ENCODE results near the gene TICAM2. TPM values are rescaled to one million over a fixed set of nuclear protein-coding genes. Genes with fewer than 3 reads are reported as not detected.

The TICAM2 gene
- total and polyA plus RNA-seq, 2 experiments from 2014 or later, result 2.1 to 2.5 TPM

DNA sequence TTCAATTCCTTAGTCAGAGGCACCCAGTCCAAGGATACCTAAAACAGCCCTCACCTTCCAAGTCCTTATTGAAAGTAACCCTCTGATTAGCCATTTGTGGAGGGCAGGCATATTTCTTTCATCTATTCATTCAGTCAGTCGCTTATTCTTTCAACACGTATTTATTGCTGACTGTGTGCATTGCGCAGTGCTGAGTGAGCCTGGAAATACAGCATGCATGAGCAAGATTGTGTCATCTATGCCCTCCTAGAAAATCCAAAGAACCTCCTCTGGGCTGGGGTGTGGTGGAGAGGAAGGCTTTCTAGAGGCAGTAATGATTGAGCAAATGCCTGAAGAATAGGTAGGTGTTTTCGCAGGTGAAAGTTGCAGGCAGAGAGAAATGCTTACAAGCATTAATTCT lies 49.2 kb downstream of the TICAM2 start:
- H4K20me1 ChIP-seq (ENCODE audit: insufficient read depth, poor library complexity, severe bottlenecking), result no peaks in the 10 kb centered on the region
- no peaks in the 10 kb centered on the region for H3K9me2 ChIP-seq (replicated peaks; ENCODE audit: insufficient read depth)
- H3K27ac ChIP-seq, result no peak overlapping the region
- 94% methylated on average over 4 of the region's 4 CpGs for WGBS (ENCODE audit: low lambda C conversion rate, missing lambda C conversion rate)
- no peaks in the 10 kb centered on the region for H3K36me3 ChIP-seq (replicated peaks; ENCODE audit: insufficient read depth, low read depth)
- DNase-seq (ENCODE audit: low spot score), result no peak
- H3K27me3 ChIP-seq, result no peaks in the 10 kb centered on the region
- TF ChIP-seq CTCF (IDR thresholded peaks at IDR 0.05; ENCODE audit: poor library complexity), result no peak
- no peak for TF ChIP-seq EZH2phosphoT487 (IDR thresholded peaks at IDR 0.05; ENCODE audit: low read depth, severe bottlenecking, unreplicated experiment)
- no peak for TF ChIP-seq EZH2 (IDR thresholded peaks at IDR 0.05; ENCODE audit: borderline replicate concordance)
- H3K4me3 ChIP-seq, result no peak overlapping the region
- H2AFZ ChIP-seq, result no peak overlapping the region
- H3K4me2 ChIP-seq, result no peak overlapping the region
- H3K79me2 ChIP-seq, result no peaks in the 10 kb centered on the region
- no peaks in the 10 kb centered on the region for H3K9me3 ChIP-seq (ENCODE audit: low read depth)
- peaks cover 9% of the 10 kb centered on the region for H3K4me1 ChIP-seq (ENCODE audit: insufficient read depth)

DNA sequence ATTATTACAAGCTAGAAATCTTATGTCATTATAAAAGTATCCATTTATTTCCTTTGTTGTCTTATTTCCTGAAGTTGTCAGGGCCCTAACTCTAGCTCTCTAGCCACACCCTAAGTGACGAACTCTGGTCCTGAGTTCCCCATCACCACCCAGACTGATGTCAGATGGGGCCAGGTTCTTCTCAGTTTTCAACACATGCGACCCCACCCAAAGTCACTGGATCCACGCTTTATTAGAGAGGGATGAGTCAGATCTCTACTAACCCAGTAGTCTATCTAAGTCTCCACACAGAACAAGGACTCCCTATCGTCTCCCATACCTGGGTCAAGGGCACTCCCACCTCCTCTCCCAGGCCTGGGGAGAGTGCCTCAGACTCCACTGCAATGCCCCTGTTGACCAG lies 50.9 kb downstream of the TICAM2 start:
- Histone ChIP-seq H3K9me2 (replicated peaks; ENCODE audit: insufficient read depth) (no peaks in the 10 kb centered on the region), H3K4me1 (ENCODE audit: insufficient read depth) (no peaks in the 10 kb centered on the region), H3K79me2 (no peaks in the 10 kb centered on the region), H3K36me3 (replicated peaks; ENCODE audit: insufficient read depth, low read depth) (no peaks in the 10 kb centered on the region), H3K4me3 (no peak overlapping the region), H4K20me1 (ENCODE audit: insufficient read depth, poor library complexity, severe bottlenecking) (no peaks in the 10 kb centered on the region), H2AFZ (no peak overlapping the region), H3K9me3 (ENCODE audit: low read depth) (no peaks in the 10 kb centered on the region), H3K27ac (no peak overlapping the region), H3K4me2 (no peak overlapping the region), H3K27me3 (no peaks in the 10 kb centered on the region)
- DNase-seq (ENCODE audit: low spot score), result peak; percentile 39
- TF ChIP-seq CTCF (IDR thresholded peaks at IDR 0.05; ENCODE audit: poor library complexity) (no peak), EZH2 (IDR thresholded peaks at IDR 0.05; ENCODE audit: borderline replicate concordance) (no peak), EZH2phosphoT487 (IDR thresholded peaks at IDR 0.05; ENCODE audit: low read depth, severe bottlenecking, unreplicated experiment) (no peak)
- WGBS (ENCODE audit: low lambda C conversion rate, missing lambda C conversion rate), result 71% methylated on average over 4 of the region's 4 CpGs

DNA sequence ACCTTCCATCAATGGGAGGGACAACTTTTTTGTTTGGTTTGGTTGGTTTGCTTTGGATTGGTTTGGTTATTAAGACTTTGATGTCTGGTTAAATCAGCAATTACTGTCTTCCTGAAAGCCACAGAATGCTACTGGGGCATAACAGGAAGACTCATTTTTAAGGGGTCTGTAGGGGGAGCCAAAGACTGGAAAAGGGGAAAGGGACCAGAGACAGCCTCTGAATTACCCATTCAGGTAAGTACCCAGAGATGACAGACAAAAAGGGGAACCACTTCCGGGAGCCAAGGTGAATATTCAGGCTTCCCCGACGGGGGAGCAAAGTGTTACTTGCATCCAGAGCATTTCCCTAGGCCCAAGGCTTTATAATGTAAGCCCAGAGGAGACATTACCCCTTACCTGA lies 53.1 kb downstream of the TICAM2 start:
- Histone ChIP-seq H3K9me3 (ENCODE audit: low read depth) (no peaks in the 10 kb centered on the region), H3K4me2 (no peak overlapping the region), H3K79me2 (peaks cover under 1% of the 10 kb centered on the region), H3K36me3 (replicated peaks; ENCODE audit: insufficient read depth, low read depth) (no peaks in the 10 kb centered on the region), H4K20me1 (ENCODE audit: insufficient read depth, poor library complexity, severe bottlenecking) (no peaks in the 10 kb centered on the region), H3K4me1 (ENCODE audit: insufficient read depth) (no peaks in the 10 kb centered on the region), H3K27ac (no peak overlapping the region), H2AFZ (no peak overlapping the region), H3K9me2 (replicated peaks; ENCODE audit: insufficient read depth) (no peaks in the 10 kb centered on the region), H3K4me3 (no peak overlapping the region), H3K27me3 (no peaks in the 10 kb centered on the region)
- peak; percentile 14 for DNase-seq (ENCODE audit: low spot score)
- TF ChIP-seq CTCF (IDR thresholded peaks at IDR 0.05; ENCODE audit: poor library complexity) (peak; percentile 20), EZH2 (IDR thresholded peaks at IDR 0.05; ENCODE audit: borderline replicate concordance) (no peak)
- WGBS (ENCODE audit: low lambda C conversion rate, missing lambda C conversion rate), result 36% methylated on average over 3 of the region's 3 CpGs

DNA sequence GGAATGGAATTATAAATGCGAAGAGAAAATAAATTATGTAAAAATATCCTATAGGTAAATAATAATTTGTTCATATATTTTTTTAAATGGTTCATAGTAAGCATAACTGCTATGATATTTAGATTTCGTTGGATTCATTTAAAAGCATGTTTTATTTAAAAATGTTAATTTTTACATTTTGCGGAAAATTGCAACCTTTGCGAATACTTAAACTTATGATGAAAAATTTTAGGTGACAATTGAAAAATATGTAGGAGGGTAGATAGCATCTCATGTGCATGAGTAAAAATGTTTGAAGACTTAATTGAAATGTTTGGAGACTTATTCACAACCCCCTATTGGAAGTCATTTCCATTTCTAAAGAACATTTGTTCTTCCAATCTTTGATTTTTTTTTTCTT lies 53.6 kb downstream of the TICAM2 start:
- Histone ChIP-seq H3K9me3 (ENCODE audit: low read depth) (no peaks in the 10 kb centered on the region), H3K27ac (no peak overlapping the region), H3K9me2 (replicated peaks; ENCODE audit: insufficient read depth) (no peaks in the 10 kb centered on the region), H3K4me1 (ENCODE audit: insufficient read depth) (no peaks in the 10 kb centered on the region), H2AFZ (no peak overlapping the region), H3K79me2 (peaks cover 5% of the 10 kb centered on the region), H3K4me2 (no peak overlapping the region), H3K4me3 (no peak overlapping the region), H4K20me1 (ENCODE audit: insufficient read depth, poor library complexity, severe bottlenecking) (no peaks in the 10 kb centered on the region), H3K36me3 (replicated peaks; ENCODE audit: insufficient read depth, low read depth) (no peaks in the 10 kb centered on the region), H3K27me3 (no peaks in the 10 kb centered on the region)
- no peak for DNase-seq (ENCODE audit: low spot score)
- WGBS (ENCODE audit: low lambda C conversion rate, missing lambda C conversion rate), result 88% methylated on average over 4 of the region's 4 CpGs
- TF ChIP-seq CTCF (IDR thresholded peaks at IDR 0.05; ENCODE audit: poor library complexity) (no peak), EZH2 (IDR thresholded peaks at IDR 0.05; ENCODE audit: borderline replicate concordance) (no peak), EZH2phosphoT487 (IDR thresholded peaks at IDR 0.05; ENCODE audit: low read depth, severe bottlenecking, unreplicated experiment) (no peak)

Data from hepatocyte (in vitro differentiated cells).